HPDE6-E6E7 (cell line): ENCODE data around the gene GULP1.
"Not testable (repeated sequence)": the region's sequence is repeated elsewhere in the genome, so short reads cannot be mapped to it uniquely, and the experiment has no call there.

Experiments used
- DNase-seq: peaks from one replicate; pipeline ENCODE4 v3.0.0; 2011; ENCODE audit warnings: missing footprints; ENCODE audit errors: extremely low spot score

The GULP1 gene

GRCh38 chr2:188600536-188601210 is 309.0 kb downstream of the GULP1 start:
- DNase-seq, result no peak

- DNase-seq, result no peak
Observed at GRCh38 chr2:188601391-188601790, 309.7 kb downstream of the GULP1 start.

- DNase-seq, result no peak
Observed at GRCh38 chr2:188601927-188602326, 310.3 kb downstream of the GULP1 start.

GRCh38 chr2:188604579-188604978 is 312.9 kb downstream of the GULP1 start:
- no peak for DNase-seq

GRCh38 chr2:188605609-188606584 is 314.2 kb downstream of the GULP1 start:
- not testable (repeated sequence) for DNase-seq

GRCh38 chr2:188606596-188606995 is 314.9 kb downstream of the GULP1 start:
- DNase-seq, result not testable (repeated sequence)

- DNase-seq, result no peak
Observed at GRCh38 chr2:188607501-188607900, 315.8 kb downstream of the GULP1 start.

GRCh38 chr2:188609321-188610049 is 317.8 kb downstream of the GULP1 start:
- no peak for DNase-seq

GRCh38 chr2:188610050-188610444 is 318.4 kb downstream of the GULP1 start:
- no peak for DNase-seq

GRCh38 chr2:188610827-188611226 is 319.2 kb downstream of the GULP1 start:
- DNase-seq, result no peak

GRCh38 chr2:188619146-188619545 is 327.5 kb downstream of the GULP1 start:
- no peak for DNase-seq

GRCh38 chr2:188620916-188621315 is 329.2 kb downstream of the GULP1 start:
- no peak for DNase-seq

GRCh38 chr2:188622601-188623260 is 331.1 kb downstream of the GULP1 start:
- no peak for DNase-seq

- DNase-seq, result no peak
Observed at GRCh38 chr2:188623995-188624643, 332.4 kb downstream of the GULP1 start.

- no peak for DNase-seq
Observed at GRCh38 chr2:188627471-188627870, 335.8 kb downstream of the GULP1 start.

- DNase-seq, result peak; percentile 45
Observed at GRCh38 chr2:188628989-188629752, 337.5 kb downstream of the GULP1 start.

- DNase-seq, result no peak
Observed at GRCh38 chr2:188629753-188630527, 338.3 kb downstream of the GULP1 start.

- no peak for DNase-seq
Observed at GRCh38 chr2:188631037-188631809, 339.5 kb downstream of the GULP1 start.

- no peak for DNase-seq
Observed at GRCh38 chr2:188634656-188635055, 343.0 kb downstream of the GULP1 start.
